ENCODE results near the gene ARL4D.
"Not testable (repeated sequence)": the region's sequence is repeated elsewhere in the genome, so short reads cannot be mapped to it uniquely, and the experiment has no call there.

ARL4D gene

GRCh38 chr17:43360739-43361505, 37.9 kb upstream of the ARL4D start:
- H3K9ac ChIP-seq (ENCODE audit: low read length), result peak overlapping the region; percentile 94
- no peaks in the 10 kb centered on the region for H3K9me3 ChIP-seq (ENCODE audit: control insufficient read depth, low read depth, low read length)
- H3K4me3 ChIP-seq (ENCODE audit: low read length), result peak overlapping the region; percentile 68
- no peaks in the 10 kb centered on the region for H3K4me1 ChIP-seq (ENCODE audit: control insufficient read depth, low read depth, low read length)
- peak overlapping the region; percentile 100 for H3K27ac ChIP-seq (ENCODE audit: low read length)
- no peaks in the 10 kb centered on the region for H3K36me3 ChIP-seq (ENCODE audit: control insufficient read depth, low read depth, low read length)
- peaks cover 5% of the 10 kb centered on the region for H3K27me3 ChIP-seq (ENCODE audit: control insufficient read depth, insufficient read depth, low read length)

GRCh38 chr17:43363181-43363925, 35.4 kb upstream of the ARL4D start:
- Histone ChIP-seq H3K9ac (ENCODE audit: low read length) (no peak overlapping the region), H3K4me3 (ENCODE audit: low read length) (no peak overlapping the region), H3K27ac (ENCODE audit: low read length) (no peak overlapping the region), H3K36me3 (ENCODE audit: control insufficient read depth, low read depth, low read length) (no peaks in the 10 kb centered on the region), H3K4me1 (ENCODE audit: control insufficient read depth, low read depth, low read length) (peaks cover 15% of the 10 kb centered on the region), H3K9me3 (ENCODE audit: control insufficient read depth, low read depth, low read length) (no peaks in the 10 kb centered on the region), H3K27me3 (ENCODE audit: control insufficient read depth, insufficient read depth, low read length) (peaks cover 5% of the 10 kb centered on the region)

GRCh38 chr17:43363926-43364285, 34.9 kb upstream of the ARL4D start:
- H3K27ac ChIP-seq (ENCODE audit: low read length), result no peak overlapping the region
- no peak overlapping the region for H3K4me3 ChIP-seq (ENCODE audit: low read length)
- H3K9me3 ChIP-seq (ENCODE audit: control insufficient read depth, low read depth, low read length), result no peaks in the 10 kb centered on the region
- H3K27me3 ChIP-seq (ENCODE audit: control insufficient read depth, insufficient read depth, low read length), result peaks cover 5% of the 10 kb centered on the region
- no peak overlapping the region for H3K9ac ChIP-seq (ENCODE audit: low read length)
- no peaks in the 10 kb centered on the region for H3K36me3 ChIP-seq (ENCODE audit: control insufficient read depth, low read depth, low read length)
- peaks cover 15% of the 10 kb centered on the region for H3K4me1 ChIP-seq (ENCODE audit: control insufficient read depth, low read depth, low read length)

- Histone ChIP-seq H3K4me3 (ENCODE audit: low read length) (no peak overlapping the region), H3K9ac (ENCODE audit: low read length) (no peak overlapping the region), H3K27me3 (ENCODE audit: control insufficient read depth, insufficient read depth, low read length) (peaks cover 5% of the 10 kb centered on the region), H3K36me3 (ENCODE audit: control insufficient read depth, low read depth, low read length) (no peaks in the 10 kb centered on the region), H3K27ac (ENCODE audit: low read length) (no peak overlapping the region), H3K4me1 (ENCODE audit: control insufficient read depth, low read depth, low read length) (peaks cover 18% of the 10 kb centered on the region), H3K9me3 (ENCODE audit: control insufficient read depth, low read depth, low read length) (no peaks in the 10 kb centered on the region)
Observed at GRCh38 chr17:43365356-43365755, 33.4 kb upstream of the ARL4D start.

- H3K36me3 ChIP-seq (ENCODE audit: control insufficient read depth, low read depth, low read length); H3K27ac ChIP-seq (ENCODE audit: low read length); H3K27me3 ChIP-seq (ENCODE audit: control insufficient read depth, insufficient read depth, low read length); H3K4me3 ChIP-seq (ENCODE audit: low read length); H3K9ac ChIP-seq (ENCODE audit: low read length); H3K9me3 ChIP-seq (ENCODE audit: control insufficient read depth, low read depth, low read length): not testable (repeated sequence)
- peaks cover 18% of the 10 kb centered on the region for H3K4me1 ChIP-seq (ENCODE audit: control insufficient read depth, low read depth, low read length)
Observed at GRCh38 chr17:43365921-43366320, 32.9 kb upstream of the ARL4D start.

GRCh38 chr17:43366891-43367736, 31.7 kb upstream of the ARL4D start:
- H3K9me3 ChIP-seq (ENCODE audit: control insufficient read depth, low read depth, low read length), result no peaks in the 10 kb centered on the region
- peaks cover 18% of the 10 kb centered on the region for H3K4me1 ChIP-seq (ENCODE audit: control insufficient read depth, low read depth, low read length)
- peaks cover 5% of the 10 kb centered on the region for H3K27me3 ChIP-seq (ENCODE audit: control insufficient read depth, insufficient read depth, low read length)
- no peak overlapping the region for H3K4me3 ChIP-seq (ENCODE audit: low read length)
- no peaks in the 10 kb centered on the region for H3K36me3 ChIP-seq (ENCODE audit: control insufficient read depth, low read depth, low read length)
- H3K27ac ChIP-seq (ENCODE audit: low read length), result peak overlapping the region; percentile 100
- peak overlapping the region; percentile 99 for H3K9ac ChIP-seq (ENCODE audit: low read length)

GRCh38 chr17:43367737-43368242, 31.0 kb upstream of the ARL4D start:
- H3K9me3 ChIP-seq (ENCODE audit: control insufficient read depth, low read depth, low read length), result no peaks in the 10 kb centered on the region
- peak overlapping the region; percentile 100 for H3K27ac ChIP-seq (ENCODE audit: low read length)
- peaks cover 5% of the 10 kb centered on the region for H3K27me3 ChIP-seq (ENCODE audit: control insufficient read depth, insufficient read depth, low read length)
- peak overlapping the region; percentile 99 for H3K9ac ChIP-seq (ENCODE audit: low read length)
- H3K4me3 ChIP-seq (ENCODE audit: low read length), result peak overlapping the region; percentile 67
- H3K36me3 ChIP-seq (ENCODE audit: control insufficient read depth, low read depth, low read length), result no peaks in the 10 kb centered on the region
- peaks cover 18% of the 10 kb centered on the region for H3K4me1 ChIP-seq (ENCODE audit: control insufficient read depth, low read depth, low read length)

GRCh38 chr17:43368740-43369506, 29.9 kb upstream of the ARL4D start:
- H3K27me3 ChIP-seq (ENCODE audit: control insufficient read depth, insufficient read depth, low read length), result peaks cover 5% of the 10 kb centered on the region
- H3K4me1 ChIP-seq (ENCODE audit: control insufficient read depth, low read depth, low read length), result peaks cover 18% of the 10 kb centered on the region
- H3K36me3 ChIP-seq (ENCODE audit: control insufficient read depth, low read depth, low read length), result no peaks in the 10 kb centered on the region
- no peaks in the 10 kb centered on the region for H3K9me3 ChIP-seq (ENCODE audit: control insufficient read depth, low read depth, low read length)
- H3K27ac ChIP-seq (ENCODE audit: low read length), result peak overlapping the region; percentile 100
- peak overlapping the region; percentile 67 for H3K4me3 ChIP-seq (ENCODE audit: low read length)
- peak overlapping the region; percentile 99 for H3K9ac ChIP-seq (ENCODE audit: low read length)

- no peaks in the 10 kb centered on the region for H3K9me3 ChIP-seq (ENCODE audit: control insufficient read depth, low read depth, low read length)
- no peaks in the 10 kb centered on the region for H3K27me3 ChIP-seq (ENCODE audit: control insufficient read depth, insufficient read depth, low read length)
- no peak overlapping the region for H3K9ac ChIP-seq (ENCODE audit: low read length)
- H3K4me3 ChIP-seq (ENCODE audit: low read length), result no peak overlapping the region
- no peak overlapping the region for H3K27ac ChIP-seq (ENCODE audit: low read length)
- no peaks in the 10 kb centered on the region for H3K36me3 ChIP-seq (ENCODE audit: control insufficient read depth, low read depth, low read length)
- H3K4me1 ChIP-seq (ENCODE audit: control insufficient read depth, low read depth, low read length), result peaks cover 18% of the 10 kb centered on the region
Observed at GRCh38 chr17:43369986-43370385, 28.8 kb upstream of the ARL4D start.

GRCh38 chr17:43371227-43371821, 27.5 kb upstream of the ARL4D start:
- Histone ChIP-seq H3K27me3 (ENCODE audit: control insufficient read depth, insufficient read depth, low read length) (no peaks in the 10 kb centered on the region), H3K4me1 (ENCODE audit: control insufficient read depth, low read depth, low read length) (peaks cover 18% of the 10 kb centered on the region), H3K27ac (ENCODE audit: low read length) (no peak overlapping the region), H3K36me3 (ENCODE audit: control insufficient read depth, low read depth, low read length) (no peaks in the 10 kb centered on the region), H3K9me3 (ENCODE audit: control insufficient read depth, low read depth, low read length) (no peaks in the 10 kb centered on the region), H3K9ac (ENCODE audit: low read length) (no peak overlapping the region), H3K4me3 (ENCODE audit: low read length) (no peak overlapping the region)
